H1 (cell line): ENCODE results near the gene CALHM2. TPM values are rescaled to one million over a fixed set of nuclear protein-coding genes. Genes with fewer than 3 reads are reported as not detected.

ENCODE experiments used
- CTCF ChIA-PET: fragments of 300-600 bp; sonication (Branson Sonifier 250); formaldehyde crosslinking; loops from one replicate; lab custom pipeline; 2021; ENCODE audit not compliant: partially characterized antibody; lab: Charles Lee
- POLR2A ChIA-PET: fragments of 300-600 bp; sonication (Branson Sonifier 250); formaldehyde crosslinking; loops from one replicate; lab custom pipeline; 2021; ENCODE audit warnings: inconsistent platforms; ENCODE audit not compliant: partially characterized antibody; lab: Charles Lee
- DNase-seq, 2 experiments: peaks; one replicate each; pipeline versions ENCODE4 v3.0.0 to v3.0.0-alpha.2; 2010 to 2022; ENCODE audit warnings: low spot score in 2 of 2, low read depth in 1 of 2, mixed read lengths in 1 of 2
- FAIRE-seq: peaks from 2 replicates; lab custom pipeline; 2011; peaks lifted over from hg19 to GRCh38; lab: Jason Lieb, UNC
- H2AFZ ChIP-seq: 2 replicates; pipeline ENCODE4 v1.8.1; 2012; ENCODE audit warnings: low read length, inconsistent platforms
- H2AK5ac ChIP-seq: 2 replicates; pipeline ENCODE4 v1.6.1; 2013; ENCODE audit warnings: low read depth, low read length
- H2BK120ac ChIP-seq: replicated peaks from 2 replicates; pipeline ENCODE3; 2013; ENCODE audit warnings: low read depth, low read length, inconsistent platforms
- H2BK12ac ChIP-seq: 2 replicates; pipeline ENCODE4 v1.6.1; 2013; ENCODE audit warnings: low read depth, low read length
- H2BK15ac ChIP-seq: 2 replicates; pipeline ENCODE4 v1.6.1; 2013; ENCODE audit warnings: low read length
- H2BK20ac ChIP-seq: 2 replicates; pipeline ENCODE4 v1.6.1; 2013; ENCODE audit warnings: low read length
- H2BK5ac ChIP-seq: 2 replicates; pipeline ENCODE4 v1.6.1; 2013; ENCODE audit warnings: low read depth, low read length
- H3K14ac ChIP-seq: 2 replicates; pipeline ENCODE4 v1.6.1; 2013; ENCODE audit warnings: inconsistent platforms; ENCODE audit not compliant: insufficient read length
- H3K18ac ChIP-seq: 2 replicates; pipeline ENCODE4 v1.6.1; 2013; ENCODE audit warnings: low read length; ENCODE audit errors: extremely low read depth
- H3K23ac ChIP-seq: 2 replicates; pipeline ENCODE4 v1.6.1; 2013; ENCODE audit warnings: inconsistent platforms; ENCODE audit not compliant: insufficient read length
- H3K23me2 ChIP-seq: 2 replicates; pipeline ENCODE4 v1.6.1; 2013; ENCODE audit warnings: low read depth, low read length
- H3K27ac ChIP-seq: 2 replicates; pipeline ENCODE4 v1.6.1; 2011; ENCODE audit warnings: low read depth, low read length, inconsistent platforms
- H3K27me3 ChIP-seq, 4 experiments: replicated peaks in 1 of 4; 1 replicate in 1 of 4; 2 replicates in 3 of 4; pipeline versions ENCODE4 v1.6.1 to v1.8.1; 2011 to 2013; ENCODE audit warnings: low read length in 3 of 4, mild to moderate bottlenecking in 3 of 4, inconsistent platforms in 2 of 4, mixed read lengths in 2 of 4, moderate library complexity in 1 of 4; ENCODE audit not compliant: control insufficient read depth in 3 of 4, insufficient read depth in 3 of 4; ENCODE audit errors: extremely low read depth in 1 of 4
- H3K36me3 ChIP-seq, 4 experiments: 2 replicates each; pipeline versions ENCODE4 v1.6.1 to v1.8.1; 2011 to 2013; ENCODE audit warnings: mild to moderate bottlenecking in 4 of 4, low read length in 3 of 4, moderate library complexity in 2 of 4, control low read depth in 1 of 4, inconsistent platforms in 1 of 4; ENCODE audit not compliant: insufficient read depth in 4 of 4, control insufficient read depth in 2 of 4
- H3K4ac ChIP-seq: replicated peaks from 2 replicates; pipeline ENCODE3; 2013; ENCODE audit warnings: low read length, low read depth, mixed read lengths, inconsistent platforms; ENCODE audit not compliant: insufficient read length
- H3K4me1 ChIP-seq, 4 experiments: replicated peaks in 1 of 4; 1 replicate in 1 of 4; 2 replicates in 3 of 4; pipeline versions ENCODE4 v1.6.1 to v1.8.1; 2011 to 2013; ENCODE audit warnings: low read length in 3 of 4, inconsistent platforms in 2 of 4, mixed read lengths in 1 of 4; ENCODE audit not compliant: insufficient read depth in 4 of 4, control insufficient read depth in 3 of 4
- H3K4me2 ChIP-seq, 2 experiments: 2 replicates each; pipeline versions ENCODE4 v1.6.1 to v1.8.1; 2011 to 2013; ENCODE audit warnings: low read depth in 2 of 2, low read length in 2 of 2, control low read depth in 1 of 2, inconsistent platforms in 1 of 2, mild to moderate bottlenecking in 1 of 2; ENCODE audit not compliant: insufficient read depth in 1 of 2
- H3K4me3 ChIP-seq, 4 experiments: fragments of 200-600, 300-600 bp in 1 of 4; sonication (generic), shearing (Covaris generic), sonication (Bioruptor Twin) in 1 of 4; 2 replicates each; pipeline versions ENCODE4 v1.5.1 to v1.8.1; 2011 to 2016; ENCODE audit warnings: low read length in 4 of 4, low read depth in 3 of 4, control low read depth in 2 of 4, inconsistent platforms in 2 of 4, mild to moderate bottlenecking in 2 of 4, mixed read lengths in 1 of 4, moderate library complexity in 1 of 4; ENCODE audit not compliant: insufficient read depth in 2 of 4; ENCODE audit errors: extremely low read depth in 1 of 4
- H3K56ac ChIP-seq: replicated peaks from 2 replicates; pipeline ENCODE3; 2013; ENCODE audit warnings: low read depth, mild to moderate bottlenecking, mixed read lengths, low read length, inconsistent platforms; ENCODE audit not compliant: insufficient read length
- H3K79me1 ChIP-seq: 2 replicates; pipeline ENCODE4 v1.6.1; 2013; ENCODE audit warnings: low read depth, low read length, control low read depth
- H3K79me2 ChIP-seq, 2 experiments: 2 replicates each; pipeline versions ENCODE4 v1.6.1 to v1.8.1; 2012 to 2013; ENCODE audit warnings: low read length in 2 of 2, mild to moderate bottlenecking in 2 of 2, inconsistent platforms in 1 of 2; ENCODE audit not compliant: insufficient read depth in 2 of 2, control insufficient read depth in 1 of 2
- H3K9ac ChIP-seq, 4 experiments: replicated peaks in 1 of 4; 1 replicate in 1 of 4; 2 replicates in 3 of 4; pipeline versions ENCODE4 v1.6.1 to v1.8.1; 2011 to 2013; ENCODE audit warnings: low read depth in 3 of 4, low read length in 3 of 4, control low read depth in 2 of 4, mild to moderate bottlenecking in 2 of 4, moderate library complexity in 2 of 4, inconsistent platforms in 1 of 4; ENCODE audit errors: extremely low read depth in 1 of 4
- H3K9me3 ChIP-seq, 2 experiments: 2 replicates each; pipeline versions ENCODE4 v1.6.1 to v1.8.1; 2012 to 2013; ENCODE audit warnings: mild to moderate bottlenecking in 2 of 2, moderate library complexity in 2 of 2, control low read depth in 1 of 2, inconsistent platforms in 1 of 2, low read depth in 1 of 2, low read length in 1 of 2, mixed read lengths in 1 of 2; ENCODE audit not compliant: insufficient read depth in 2 of 2
- H4K20me1 ChIP-seq, 2 experiments: replicated peaks in 1 of 2; 2 replicates each; pipeline versions ENCODE3 to v1.8.1; 2011 to 2013; ENCODE audit warnings: inconsistent platforms in 2 of 2, low read length in 2 of 2, mild to moderate bottlenecking in 1 of 2; ENCODE audit not compliant: insufficient read depth in 2 of 2, control insufficient read depth in 1 of 2
- H4K5ac ChIP-seq: 2 replicates; pipeline ENCODE4 v1.6.1; 2013; ENCODE audit warnings: low read length, low read depth, mixed read lengths, inconsistent platforms; ENCODE audit not compliant: insufficient read length
- H4K8ac ChIP-seq: 2 replicates; pipeline ENCODE4 v1.8.0; 2013; ENCODE audit warnings: mild to moderate bottlenecking, moderate library complexity, low read length, inconsistent platforms; ENCODE audit not compliant: insufficient read depth; ENCODE audit errors: extremely low read depth
- H4K91ac ChIP-seq: replicated peaks from 2 replicates; pipeline ENCODE3; 2013; ENCODE audit warnings: low read length, mixed read lengths, inconsistent platforms; ENCODE audit not compliant: insufficient read length
- ASH2L ChIP-seq: fragments of 200-600, 300-600 bp; sonication (generic); IDR thresholded peaks from one replicate; pipeline ENCODE4 v1.7.1; 2017; ENCODE audit warnings: low read length
- CBX5 ChIP-seq: fragments of 300-800, 300-1000 bp; sonication (generic); IDR thresholded peaks from 2 replicates; pipeline ENCODE4 v1.7.1; 2016; ENCODE audit warnings: antibody characterized with exemption, low read length, low read depth
- CHD1 ChIP-seq: IDR thresholded peaks from 2 replicates; pipeline ENCODE4 v1.6.1; 2012; ENCODE audit warnings: low read depth, low read length, improper control_type of control experiment
- EGR1 ChIP-seq: IDR thresholded peaks from 2 replicates; pipeline ENCODE4 v1.6.1; 2011; ENCODE audit warnings: low read depth, low read length, borderline replicate concordance
- EP300 ChIP-seq, 2 experiments: IDR thresholded peaks; 1 replicate in 1 of 2; 2 replicates in 1 of 2; pipeline ENCODE4 v1.6.1; 2011 to 2012; ENCODE audit warnings: low read depth in 2 of 2, low read length in 2 of 2, mild to moderate bottlenecking in 2 of 2, borderline replicate concordance in 1 of 2, inconsistent platforms in 1 of 2, moderate library complexity in 1 of 2
- NRF1 ChIP-seq: IDR thresholded peaks from 2 replicates; pipeline ENCODE4 v1.6.1; 2011; ENCODE audit warnings: mild to moderate bottlenecking, low read depth, low read length, improper control_type of control experiment
- SAP30 ChIP-seq: fragments of 300-600 bp; sonication (generic); IDR thresholded peaks from 2 replicates; pipeline ENCODE4 v1.7.1; 2012; ENCODE audit warnings: low read length, moderate library complexity, mild to moderate bottlenecking, inconsistent platforms; ENCODE audit not compliant: insufficient read depth, insufficient replicate concordance
- SIN3A ChIP-seq, 2 experiments: IDR thresholded peaks in 1 of 2; conservative IDR thresholded peaks in 1 of 2; 2 replicates each; pipeline ENCODE4 v1.6.1; 2011 to 2012; ENCODE audit warnings: low read length in 2 of 2, improper control_type of control experiment in 1 of 2, low read depth in 1 of 2, mild to moderate bottlenecking in 1 of 2
- WGBS, 2 experiments: shearing (Covaris generic) in 1 of 2; methylation state at CpG; one replicate each; pipeline versions ENCODE4 v1.1.6 to v1.1.7; 2013 to 2015; ENCODE audit warnings: low lambda C conversion rate in 2 of 2, mixed read lengths in 2 of 2, inconsistent platforms in 1 of 2, low coverage in 1 of 2, missing lambda C conversion rate in 1 of 2; ENCODE audit not compliant: insufficient replicate concordance in 2 of 2, insufficient coverage in 1 of 2, insufficient read length in 1 of 2; ENCODE audit errors: extremely low coverage in 1 of 2, missing lambda C conversion rate in 1 of 2; 5-methylcytosine and 5-hydroxymethylcytosine counted together
- polyA plus RNA-seq, 7 experiments: library from polyadenylated mRNA; depleted of rRNA in 3 of 7; stranded (reverse) in 5 of 7; unstranded in 2 of 7; fragments of >200 nt in 5 of 7; fragments of 200-250 nt in 2 of 7; gene quantifications; 1 replicate in 5 of 7; 2 replicates in 1 of 7; 4 replicates in 1 of 7; pipeline versions ENCODE4 v1.2.1 to v1.2.3, GENCODE V29; 2011 to 2013; ENCODE audit warnings: missing spikeins in 2 of 7, mixed read lengths in 2 of 7
- total RNA-seq: library from RNA; stranded (reverse); fragmentation: NEBNext Ultra II Directional; extraction: Animal tissue kit (Norgen Biotek cat#: 25700); gene quantifications from 2 replicates; pipeline ENCODE4 v1.2.1, GENCODE V29; 2021
- TF ChIP-seq, protein P1 (sequence below): IDR thresholded peaks from 2 replicates; pipeline ENCODE4 v1.6.1; 2012; ENCODE audit warnings: inconsistent platforms
- TF ChIP-seq, protein P2 (sequence below), 3 experiments: IDR thresholded peaks; 1 replicate in 2 of 3; 2 replicates in 1 of 3; pipeline versions ENCODE4 v1.5.1 to v1.6.1; 2011; ENCODE audit warnings: low read length in 3 of 3, mild to moderate bottlenecking in 3 of 3, inconsistent platforms in 2 of 3, low read depth in 1 of 3, moderate library complexity in 1 of 3; ENCODE audit not compliant: insufficient read depth in 1 of 3; ENCODE audit errors: control extremely low read depth in 1 of 3

CALHM2 gene
- total and polyA plus RNA-seq, 2 of the 8 experiments (the other 6 are each of a cell fraction or from before 2014, with no cell fraction given): 1.2 to 2.4 TPM

DNA sequence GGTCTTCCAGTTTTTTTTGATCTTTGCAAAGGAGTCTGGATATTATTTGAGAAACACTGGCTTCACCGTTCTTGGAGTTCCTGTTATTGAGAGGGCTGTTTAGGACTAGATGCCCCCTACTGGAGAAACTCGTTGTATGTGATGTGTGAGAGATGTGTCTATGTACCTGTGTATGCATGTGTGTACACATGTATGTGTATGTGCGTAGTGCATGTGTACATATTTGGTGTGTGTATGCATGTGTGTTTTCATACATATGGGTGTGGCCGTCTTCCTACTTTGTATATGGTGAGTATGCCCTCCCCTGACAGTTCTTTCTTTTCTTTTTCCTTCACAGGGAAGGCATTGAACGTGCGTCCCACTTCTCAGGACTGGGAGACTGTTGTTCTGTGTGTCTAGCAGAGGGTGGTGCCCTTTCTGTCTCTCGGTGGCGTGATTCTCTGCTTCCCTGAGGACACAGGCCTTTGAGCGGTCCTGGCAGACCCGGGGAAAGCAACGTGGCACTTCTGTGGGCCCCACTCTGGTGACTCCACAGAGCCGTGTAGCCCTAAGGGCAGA lies 29.9 kb upstream of the CALHM2 start:
- no peak overlapping the region for H2BK5ac ChIP-seq
- ChIA-PET CTCF (interaction anchor here (0.9 to 5.1 kb wide), 14 partner anchors 9 to 83 kb away, joined by 3 to 47 read pairs (median 4); partner anchors contain the start of genes CALHM1 and CALHM2), POLR2A (no interaction called here)
- H4K5ac ChIP-seq: no peak overlapping the region
- no peak overlapping the region for H3K18ac ChIP-seq
- no peak overlapping the region for H2BK120ac ChIP-seq
- FAIRE-seq (peak; percentile 71), DNase-seq (no peak)
- H3K79me1 ChIP-seq: no peaks in the 10 kb centered on the region
- H2BK15ac ChIP-seq: no peak overlapping the region; the same call in 1 of the 2 replicates
- no peak overlapping the region for H3K56ac ChIP-seq
- H2AK5ac ChIP-seq: no peak overlapping the region
- 76% methylated on average over 12 of the region's 12 CpGs; no CpG with 5 or more reads in 1 of the 2 experiments for WGBS, 2 experiments
- H4K91ac ChIP-seq: no peak overlapping the region
- H2BK12ac ChIP-seq: no peak overlapping the region
- H3K4ac ChIP-seq: no peak overlapping the region
- no peak overlapping the region for H3K4me3 ChIP-seq
- H3K14ac ChIP-seq: no peak overlapping the region
- no peaks in the 10 kb centered on the region for H3K27me3 ChIP-seq
- H3K36me3 ChIP-seq: no peaks in the 10 kb centered on the region
- no peak overlapping the region for H3K23ac ChIP-seq
- no peak overlapping the region for H2AFZ ChIP-seq
- H3K27ac ChIP-seq: no peak overlapping the region
- peaks cover 0 to 2% (median under 1%) of the 10 kb centered on the region in 4 experiments; a peak in 2 of 7 replicates for H3K4me1 ChIP-seq
- H2BK20ac ChIP-seq: no peak overlapping the region
- no peak overlapping the region for H4K8ac ChIP-seq
- no peaks in the 10 kb centered on the region for H3K79me2 ChIP-seq
- no peak overlapping the region for H3K9ac ChIP-seq
- no peaks in the 10 kb centered on the region for H4K20me1 ChIP-seq
- no peak overlapping the region for H3K4me2 ChIP-seq
- H3K9me3 ChIP-seq: no peaks in the 10 kb centered on the region
- H3K23me2 ChIP-seq: no peaks in the 10 kb centered on the region
- TF ChIP-seq NRF1: no peak
- TF ChIP-seq, protein P1, sequence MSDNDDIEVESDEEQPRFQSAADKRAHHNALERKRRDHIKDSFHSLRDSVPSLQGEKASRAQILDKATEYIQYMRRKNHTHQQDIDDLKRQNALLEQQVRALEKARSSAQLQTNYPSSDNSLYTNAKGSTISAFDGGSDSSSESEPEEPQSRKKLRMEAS: no peak
- no peak for TF ChIP-seq EP300 (IDR thresholded peaks at IDR 0.05; ENCODE audit: borderline replicate concordance in 1 of 2, low read depth in 2 of 2, low read length in 2 of 2)
- no peak for TF ChIP-seq EGR1
- TF ChIP-seq ASH2L: no peak
- TF ChIP-seq CBX5: no peak
- TF ChIP-seq, protein P2, sequence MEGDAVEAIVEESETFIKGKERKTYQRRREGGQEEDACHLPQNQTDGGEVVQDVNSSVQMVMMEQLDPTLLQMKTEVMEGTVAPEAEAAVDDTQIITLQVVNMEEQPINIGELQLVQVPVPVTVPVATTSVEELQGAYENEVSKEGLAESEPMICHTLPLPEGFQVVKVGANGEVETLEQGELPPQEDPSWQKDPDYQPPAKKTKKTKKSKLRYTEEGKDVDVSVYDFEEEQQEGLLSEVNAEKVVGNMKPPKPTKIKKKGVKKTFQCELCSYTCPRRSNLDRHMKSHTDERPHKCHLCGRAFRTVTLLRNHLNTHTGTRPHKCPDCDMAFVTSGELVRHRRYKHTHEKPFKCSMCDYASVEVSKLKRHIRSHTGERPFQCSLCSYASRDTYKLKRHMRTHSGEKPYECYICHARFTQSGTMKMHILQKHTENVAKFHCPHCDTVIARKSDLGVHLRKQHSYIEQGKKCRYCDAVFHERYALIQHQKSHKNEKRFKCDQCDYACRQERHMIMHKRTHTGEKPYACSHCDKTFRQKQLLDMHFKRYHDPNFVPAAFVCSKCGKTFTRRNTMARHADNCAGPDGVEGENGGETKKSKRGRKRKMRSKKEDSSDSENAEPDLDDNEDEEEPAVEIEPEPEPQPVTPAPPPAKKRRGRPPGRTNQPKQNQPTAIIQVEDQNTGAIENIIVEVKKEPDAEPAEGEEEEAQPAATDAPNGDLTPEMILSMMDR (IDR thresholded peaks at IDR 0.05; ENCODE audit: control extremely low read depth in 1 of 3, insufficient read depth in 1 of 3, low read depth in 1 of 3, low read length in 3 of 3): peak; percentile 26 to 63 (median 46); a peak in 3 of 4 replicates
- TF ChIP-seq CHD1: no peak
- no peak for TF ChIP-seq SIN3A (conservative IDR thresholded peaks at IDR 0.05 in 1 of 2, IDR thresholded peaks at IDR 0.05 in 1 of 2; ENCODE audit: low read depth in 1 of 2, low read length in 2 of 2)
- no peak for TF ChIP-seq SAP30
